ENCODE measurements around the gene TCP11L1.

GRCh38 chr11:33062137-33062536, 22.8 kb downstream of the TCP11L1 start:
- TF ChIP-seq CTCF (conservative IDR thresholded peaks at IDR 0.05; ENCODE audit: low read depth, low read length), result no peak
- TF ChIP-seq EZH2 (IDR thresholded peaks at IDR 0.05; ENCODE audit: low read length, unreplicated experiment), result no peak
- TF ChIP-seq EZH2phosphoT487 (IDR thresholded peaks at IDR 0.05; ENCODE audit: borderline replicate concordance, low read length), result no peak

All from PC-3 (cell line).